H9 (cell line): ENCODE data around the gene YIPF4. TPM values are rescaled to one million over a fixed set of nuclear protein-coding genes. Genes with fewer than 3 reads are reported as not detected.

Source experiments
- DNase-seq: peaks from one replicate; pipeline ENCODE4 v3.0.0-alpha.2; 2017
- H2AFZ ChIP-seq: one replicate; pipeline ENCODE4 v1.6.1; 2013; ENCODE audit warnings: mild to moderate bottlenecking, low read length, control low read depth, moderate library complexity
- H2AK5ac ChIP-seq: 2 replicates; pipeline ENCODE4 v1.6.1; 2013; ENCODE audit warnings: low read length, control low read depth, mixed read lengths; ENCODE audit not compliant: insufficient read length
- H2BK120ac ChIP-seq: one replicate; pipeline ENCODE4 v1.6.1; 2013; ENCODE audit warnings: low read depth, mild to moderate bottlenecking, low read length, control low read depth, inconsistent platforms; ENCODE audit not compliant: poor library complexity, severe bottlenecking
- H2BK12ac ChIP-seq: 2 replicates; pipeline ENCODE4 v1.6.1; 2013; ENCODE audit warnings: low read length, control low read depth, mixed read lengths, low read depth; ENCODE audit not compliant: insufficient read length
- H2BK15ac ChIP-seq: 2 replicates; pipeline ENCODE4 v1.6.1; 2013; ENCODE audit warnings: low read depth, low read length, control low read depth
- H2BK20ac ChIP-seq: one replicate; pipeline ENCODE4 v1.6.1; 2013; ENCODE audit warnings: low read depth, mild to moderate bottlenecking, low read length, control low read depth, inconsistent platforms; ENCODE audit not compliant: poor library complexity, severe bottlenecking
- H2BK5ac ChIP-seq: 2 replicates; pipeline ENCODE4 v1.6.1; 2013; ENCODE audit warnings: low read length, control low read depth, mixed read lengths; ENCODE audit not compliant: insufficient read length
- H3K14ac ChIP-seq: 2 replicates; pipeline ENCODE4 v1.6.1; 2013; ENCODE audit warnings: low read length, control low read depth; ENCODE audit not compliant: insufficient read depth
- H3K18ac ChIP-seq: 2 replicates; pipeline ENCODE4 v1.6.1; 2013; ENCODE audit warnings: low read depth, mild to moderate bottlenecking, mixed read lengths, low read length, control low read depth; ENCODE audit not compliant: insufficient read length
- H3K23ac ChIP-seq: 2 replicates; pipeline ENCODE4 v1.6.1; 2013; ENCODE audit warnings: low read length, control low read depth, mixed read lengths, low read depth; ENCODE audit not compliant: insufficient read length
- H3K23me2 ChIP-seq: 2 replicates; pipeline ENCODE4 v1.6.1; 2013; ENCODE audit warnings: low read depth, mild to moderate bottlenecking, mixed read lengths, low read length, control low read depth; ENCODE audit not compliant: insufficient read length, poor library complexity, severe bottlenecking
- H3K27ac ChIP-seq: 2 replicates; pipeline ENCODE4 v1.5.1; 2013; ENCODE audit warnings: low read length, control low read depth, mixed read lengths, low read depth; ENCODE audit not compliant: insufficient read length
- H3K27me3 ChIP-seq: 2 replicates; pipeline ENCODE4 v1.6.1; 2013; ENCODE audit warnings: low read length, control low read depth, inconsistent platforms; ENCODE audit not compliant: insufficient read depth
- H3K4ac ChIP-seq: 2 replicates; pipeline ENCODE4 v1.6.1; 2013; ENCODE audit warnings: low read depth, mild to moderate bottlenecking, control low read depth, inconsistent platforms, low read length, moderate library complexity
- H3K4me1 ChIP-seq: 2 replicates; pipeline ENCODE4 v1.6.1; 2013; ENCODE audit warnings: low read length, control low read depth, inconsistent platforms; ENCODE audit not compliant: insufficient read depth
- H3K4me2 ChIP-seq: 2 replicates; pipeline ENCODE4 v1.6.1; 2013; ENCODE audit warnings: low read length, control low read depth, mixed read lengths; ENCODE audit not compliant: insufficient read length, insufficient read depth
- H3K56ac ChIP-seq: 2 replicates; pipeline ENCODE4 v1.6.1; 2013; ENCODE audit warnings: low read depth, mild to moderate bottlenecking, mixed read lengths, low read length, control low read depth; ENCODE audit not compliant: insufficient read length
- H3K79me1 ChIP-seq: 2 replicates; pipeline ENCODE4 v1.6.1; 2013; ENCODE audit warnings: low read depth, mild to moderate bottlenecking, moderate library complexity, low read length, control low read depth, inconsistent platforms; ENCODE audit not compliant: insufficient read depth, poor library complexity, severe bottlenecking
- H3K79me2 ChIP-seq: 2 replicates; pipeline ENCODE4 v1.6.1; 2013; ENCODE audit warnings: low read length, control low read depth, inconsistent platforms; ENCODE audit not compliant: insufficient read depth
- H3K9ac ChIP-seq: 2 replicates; pipeline ENCODE4 v1.6.1; 2013; ENCODE audit warnings: low read length, control low read depth, mixed read lengths; ENCODE audit not compliant: insufficient read length; ENCODE audit errors: extremely low read depth
- H3K9me3 ChIP-seq: one replicate; pipeline ENCODE4 v1.6.1; 2013; ENCODE audit warnings: low read depth, low read length, inconsistent platforms; ENCODE audit not compliant: control insufficient read depth
- H3T11ph ChIP-seq: one replicate; pipeline ENCODE4 v1.6.1; 2013; ENCODE audit warnings: mild to moderate bottlenecking, low read length, control low read depth, inconsistent platforms
- H4K20me1 ChIP-seq: one replicate; pipeline ENCODE4 v1.6.1; 2013; ENCODE audit not compliant: control insufficient read depth, insufficient read length, insufficient read depth
- H4K5ac ChIP-seq: 2 replicates; pipeline ENCODE4 v1.6.1; 2013; ENCODE audit warnings: low read depth, mild to moderate bottlenecking, mixed read lengths, low read length, control low read depth; ENCODE audit not compliant: insufficient read length
- H4K8ac ChIP-seq: replicated peaks from 2 replicates; pipeline ENCODE4 v1.6.1; 2013; ENCODE audit warnings: low read length, control low read depth, mixed read lengths, low read depth; ENCODE audit not compliant: insufficient read length
- H4K91ac ChIP-seq: 2 replicates; pipeline ENCODE4 v1.6.1; 2013; ENCODE audit warnings: low read depth, mild to moderate bottlenecking, moderate library complexity, mixed read lengths, low read length, control low read depth; ENCODE audit not compliant: insufficient read length
- H3K27ac Mint-ChIP-seq, 3 experiments: 2 replicates in 2 of 3; 3 replicates in 1 of 3; pipeline ENCODE4 v1.8.0; 2020 to 2021; ENCODE audit warnings: mixed read lengths in 3 of 3, mild to moderate bottlenecking in 1 of 3, moderate library complexity in 1 of 3
- H3K27me3 Mint-ChIP-seq: 2 replicates; pipeline ENCODE4 v1.8.0; 2021; ENCODE audit warnings: low read depth, mild to moderate bottlenecking, moderate library complexity, mixed read lengths
- H3K36me3 Mint-ChIP-seq, 3 experiments: 2 replicates in 2 of 3; 3 replicates in 1 of 3; pipeline ENCODE4 v1.8.0; 2020 to 2021; ENCODE audit warnings: low read depth in 3 of 3, mixed read lengths in 3 of 3; ENCODE audit not compliant: insufficient read depth in 1 of 3
- H3K4me1 Mint-ChIP-seq, 2 experiments: 2 replicates each; pipeline ENCODE4 v1.8.0; 2020; ENCODE audit warnings: mixed read lengths in 2 of 2
- H3K4me3 Mint-ChIP-seq, 2 experiments: 2 replicates in 1 of 2; 3 replicates in 1 of 2; pipeline ENCODE4 v1.8.0; 2020 to 2021; ENCODE audit warnings: mild to moderate bottlenecking in 2 of 2, mixed read lengths in 2 of 2, moderate library complexity in 1 of 2
- H3K9me3 Mint-ChIP-seq, 2 experiments: 2 replicates in 1 of 2; 3 replicates in 1 of 2; pipeline ENCODE4 v1.8.0; 2020; ENCODE audit warnings: mild to moderate bottlenecking in 2 of 2, mixed read lengths in 2 of 2, moderate library complexity in 1 of 2
- WGBS: extraction: QIAGEN DNeasy Blood & Tissue Kit; methylation state at CpG from one replicate; pipeline ENCODE4 v1.1.7; 2013; ENCODE audit warnings: missing lambda C conversion rate, low lambda C conversion rate, mixed read lengths; ENCODE audit not compliant: insufficient read length; ENCODE audit errors: extremely low coverage; 5-methylcytosine and 5-hydroxymethylcytosine counted together
- total RNA-seq: library from RNA; stranded (reverse); gene quantifications from 2 replicates; pipeline ENCODE4 v1.2.1, GENCODE V29; 2021
- TF ChIP-seq, protein P1 (sequence below): fragments of 200-600 bp; sonication (generic); conservative IDR thresholded peaks from 3 replicates; pipeline ENCODE4 v1.8.0; 2021; ENCODE audit warnings: antibody characterized with exemption, mild to moderate bottlenecking

YIPF4 gene
- total RNA-seq, 1 experiment from 2014 or later: 26.2 TPM

DNA sequence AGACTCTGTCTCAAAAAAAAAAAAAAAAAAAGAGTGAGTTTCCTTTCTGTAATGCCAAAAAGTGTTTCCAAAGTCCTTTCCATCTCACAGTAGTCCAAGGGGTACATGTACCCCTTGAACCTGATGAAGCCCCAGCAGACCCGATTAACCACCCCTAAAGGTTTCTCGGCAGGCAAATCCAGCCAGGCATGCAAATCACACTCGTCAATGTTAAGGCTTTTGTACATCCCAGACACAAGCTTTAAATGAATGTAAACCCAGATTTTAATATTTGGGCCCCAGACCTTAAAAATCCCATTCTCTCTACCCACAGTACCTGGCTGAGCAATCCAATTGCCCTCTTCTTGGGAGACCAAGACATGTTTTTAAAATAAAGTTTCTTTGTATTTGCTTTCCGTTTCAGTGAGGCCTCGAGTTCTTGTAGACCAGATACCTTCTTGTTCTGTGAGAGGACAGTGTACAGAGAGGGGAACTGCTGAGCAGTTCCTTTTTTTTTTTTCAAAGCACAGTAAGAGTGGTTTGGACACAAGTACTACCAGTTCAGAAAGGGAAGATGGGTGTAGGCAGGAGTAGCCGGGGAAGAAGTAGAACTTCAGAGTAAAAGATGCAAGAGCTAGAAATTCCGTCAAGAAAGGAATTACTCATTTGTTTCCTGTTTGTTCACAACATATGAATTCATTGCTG, 13.1 kb upstream of the YIPF4 start, which contains the start of gene NLRC4:
TSS of gene NLRC4 (minus strand) at position 465 of the 684 bp plus-strand sequence. CDS start 8,111 bp downstream, outside the sequence.
- H3K23me2 ChIP-seq: no peaks in the 10 kb centered on the region
- H2AK5ac ChIP-seq: no peak within 1 kb of the TSS
- H4K5ac ChIP-seq: no peak within 1 kb of the TSS
- no peaks in the 10 kb centered on the region for H3K4me1 ChIP-seq
- no peak within 1 kb of the TSS for H3T11ph ChIP-seq
- Mint-ChIP-seq H3K4me3 (no peak within 1 kb of the TSS), H3K9me3 (no peaks in the 10 kb centered on the region), H3K27me3 (peaks cover 8% of the 10 kb centered on the region), H3K36me3 (no peaks in the 10 kb centered on the region), H3K4me1 (0 out of 4 replicates have a peak, but pooled peaks cover 0 to 4% of the 10 kb centered on the region in 2 experiments), H3K27ac (no peak within 1 kb of the TSS)
- no peak within 1 kb of the TSS for H3K14ac ChIP-seq
- no peaks in the 10 kb centered on the region for H4K20me1 ChIP-seq
- no peak within 1 kb of the TSS for H2BK15ac ChIP-seq
- no peak within 1 kb of the TSS for H3K9ac ChIP-seq
- no peaks in the 10 kb centered on the region for H3K79me1 ChIP-seq
- no peak within 1 kb of the TSS for H4K8ac ChIP-seq
- no peak within 1 kb of the TSS for H2BK120ac ChIP-seq
- DNase-seq: no peak
- WGBS: no CpG with 5 or more reads among the region's 7 CpGs
- no peak within 1 kb of the TSS for H3K23ac ChIP-seq
- H3K56ac ChIP-seq: no peak within 1 kb of the TSS
- no peak within 1 kb of the TSS for H3K27ac ChIP-seq
- H2BK5ac ChIP-seq: no peak within 1 kb of the TSS
- no peak within 1 kb of the TSS for H2BK20ac ChIP-seq
- H4K91ac ChIP-seq: no peak within 1 kb of the TSS
- H2BK12ac ChIP-seq: no peak within 1 kb of the TSS
- TF ChIP-seq, protein P1, sequence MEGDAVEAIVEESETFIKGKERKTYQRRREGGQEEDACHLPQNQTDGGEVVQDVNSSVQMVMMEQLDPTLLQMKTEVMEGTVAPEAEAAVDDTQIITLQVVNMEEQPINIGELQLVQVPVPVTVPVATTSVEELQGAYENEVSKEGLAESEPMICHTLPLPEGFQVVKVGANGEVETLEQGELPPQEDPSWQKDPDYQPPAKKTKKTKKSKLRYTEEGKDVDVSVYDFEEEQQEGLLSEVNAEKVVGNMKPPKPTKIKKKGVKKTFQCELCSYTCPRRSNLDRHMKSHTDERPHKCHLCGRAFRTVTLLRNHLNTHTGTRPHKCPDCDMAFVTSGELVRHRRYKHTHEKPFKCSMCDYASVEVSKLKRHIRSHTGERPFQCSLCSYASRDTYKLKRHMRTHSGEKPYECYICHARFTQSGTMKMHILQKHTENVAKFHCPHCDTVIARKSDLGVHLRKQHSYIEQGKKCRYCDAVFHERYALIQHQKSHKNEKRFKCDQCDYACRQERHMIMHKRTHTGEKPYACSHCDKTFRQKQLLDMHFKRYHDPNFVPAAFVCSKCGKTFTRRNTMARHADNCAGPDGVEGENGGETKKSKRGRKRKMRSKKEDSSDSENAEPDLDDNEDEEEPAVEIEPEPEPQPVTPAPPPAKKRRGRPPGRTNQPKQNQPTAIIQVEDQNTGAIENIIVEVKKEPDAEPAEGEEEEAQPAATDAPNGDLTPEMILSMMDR: no peak
- no peaks in the 10 kb centered on the region for H3K9me3 ChIP-seq
- no peak within 1 kb of the TSS for H3K18ac ChIP-seq
- H3K4ac ChIP-seq: no peak within 1 kb of the TSS
- no peak within 1 kb of the TSS for H2AFZ ChIP-seq
- no peaks in the 10 kb centered on the region for H3K27me3 ChIP-seq
- no peaks in the 10 kb centered on the region for H3K79me2 ChIP-seq
- H3K4me2 ChIP-seq: no peak within 1 kb of the TSS
